GM12891 (cell line): ENCODE results near the gene ADGRE2.

Experiments used
- PAX5 ChIP-seq: IDR thresholded peaks from 2 replicates; pipeline ENCODE4 v1.6.1; 2011; ENCODE audit warnings: low read length, moderate library complexity, mild to moderate bottlenecking; ENCODE audit not compliant: insufficient read depth, severe bottlenecking
- POLR2A ChIP-seq: IDR thresholded peaks from 2 replicates; pipeline ENCODE4 v1.6.1; 2011; ENCODE audit warnings: low read depth, low read length, control low read depth
- POLR2AphosphoS5 ChIP-seq: IDR thresholded peaks from 2 replicates; pipeline ENCODE4 v1.6.1; 2011; ENCODE audit warnings: low read depth, low read length, control low read depth
- TAF1 ChIP-seq: IDR thresholded peaks from 2 replicates; pipeline ENCODE4 v1.6.1; 2011; ENCODE audit warnings: low read depth, low read length, control low read depth

- no peak for TF ChIP-seq POLR2A
- TF ChIP-seq POLR2AphosphoS5 = no peak
- no peak for TF ChIP-seq PAX5
- TF ChIP-seq TAF1 = no peak
These were observed 47.6 kb upstream of the ADGRE2 start for GRCh38 chr19:14826006-14826405.
